Putamen (tissue), 1 donor: Measurements from ENCODE around the gene AIG1.
A peak's percentile ranks its signal among the peaks of the same experiment; 100 is the strongest.
"Not testable (repeated sequence)": the region's sequence is repeated elsewhere in the genome, so short reads cannot be mapped to it uniquely, and the experiment has no call there.

Source experiments
- DNase-seq: peaks from one replicate; pipeline ENCODE4 v3.0.0-alpha.2; 2016; ENCODE audit warnings: low spot score

AIG1 gene

GRCh38 chr6:143332153-143332845 lies 271.6 kb downstream of the AIG1 start:
- DNase-seq, result no peak

GRCh38 chr6:143333081-143333480 lies 272.4 kb downstream of the AIG1 start:
- DNase-seq, result no peak

GRCh38 chr6:143333749-143334520 lies 273.2 kb downstream of the AIG1 start:
- peak; percentile 7 for DNase-seq

DNA sequence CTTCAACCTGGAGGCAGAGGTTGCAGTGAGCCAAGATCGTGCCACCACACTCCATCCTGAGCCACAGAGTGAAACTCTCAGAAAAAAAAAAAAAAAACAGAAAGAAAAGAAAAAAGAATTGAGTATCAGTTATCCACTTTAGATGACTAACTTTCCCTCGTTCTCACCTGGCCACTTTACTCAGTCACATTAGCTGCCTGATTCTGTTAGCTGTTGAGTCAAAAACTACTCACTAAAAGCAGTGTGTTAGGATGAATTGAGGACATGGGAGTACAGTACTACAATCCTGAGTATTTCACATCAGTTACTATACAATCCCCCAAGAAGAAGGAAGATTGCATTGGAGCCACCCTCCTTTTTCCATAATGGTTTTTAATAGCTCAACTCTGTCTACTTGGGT lies 275.2 kb downstream of the AIG1 start:
- no peak for DNase-seq

DNA sequence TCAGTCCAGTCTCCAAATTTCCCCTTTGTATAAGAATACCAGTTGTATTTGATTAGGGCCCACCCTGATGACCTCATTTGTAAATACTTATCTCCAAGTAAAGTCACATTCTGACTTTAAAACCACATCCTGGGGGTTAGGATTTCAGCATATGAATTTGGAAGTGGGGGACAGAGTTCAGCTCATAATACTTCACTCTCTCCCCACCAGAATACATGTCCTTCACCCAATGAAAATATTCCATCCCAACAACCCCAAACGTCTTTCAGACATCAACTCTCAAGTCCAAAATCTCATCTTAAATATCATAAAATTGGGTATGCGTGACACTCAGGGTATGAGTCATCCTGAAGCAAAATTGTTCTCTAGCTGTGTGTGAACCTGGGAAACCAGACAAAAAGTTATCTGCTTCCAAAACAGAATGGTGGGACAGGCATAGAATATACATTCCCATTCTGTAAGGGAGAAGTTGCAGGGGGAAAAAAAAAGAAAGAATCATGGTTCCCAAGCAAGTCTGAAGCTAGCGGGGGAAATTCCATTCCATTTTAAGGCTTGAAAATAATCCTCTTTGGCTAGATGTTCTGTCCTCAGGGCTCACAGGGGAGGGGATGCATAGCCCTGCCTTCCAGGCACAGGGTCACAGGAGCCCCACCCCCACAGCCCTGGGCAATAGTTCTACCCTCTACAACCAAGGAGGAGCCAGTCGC lies 275.9 kb downstream of the AIG1 start:
- DNase-seq, result no peak

- DNase-seq, result no peak
Observed at GRCh38 chr6:143337201-143337949, 276.7 kb downstream of the AIG1 start.

GRCh38 chr6:143339223-143339622 lies 278.5 kb downstream of the AIG1 start:
- DNase-seq, result no peak

DNA sequence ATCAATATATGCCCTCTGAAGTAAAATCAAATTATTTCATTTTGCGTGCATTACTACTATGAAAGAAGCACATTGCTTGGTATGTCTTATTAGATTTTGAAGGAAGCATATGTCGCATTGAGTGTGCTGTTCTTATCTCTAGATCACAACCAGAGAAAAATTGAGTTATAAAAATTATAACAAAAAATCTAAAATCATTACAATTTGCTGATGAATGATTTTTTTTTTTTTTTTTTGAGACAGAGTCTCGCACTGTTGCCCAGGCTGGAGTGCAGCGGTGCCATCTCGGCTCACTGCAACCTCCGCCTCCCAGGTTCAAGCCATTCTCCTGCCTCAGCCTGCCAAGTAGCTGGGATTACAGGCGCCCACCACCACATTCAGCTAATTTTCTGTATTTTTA lies 284.8 kb downstream of the AIG1 start:
- not testable (repeated sequence) for DNase-seq

DNA sequence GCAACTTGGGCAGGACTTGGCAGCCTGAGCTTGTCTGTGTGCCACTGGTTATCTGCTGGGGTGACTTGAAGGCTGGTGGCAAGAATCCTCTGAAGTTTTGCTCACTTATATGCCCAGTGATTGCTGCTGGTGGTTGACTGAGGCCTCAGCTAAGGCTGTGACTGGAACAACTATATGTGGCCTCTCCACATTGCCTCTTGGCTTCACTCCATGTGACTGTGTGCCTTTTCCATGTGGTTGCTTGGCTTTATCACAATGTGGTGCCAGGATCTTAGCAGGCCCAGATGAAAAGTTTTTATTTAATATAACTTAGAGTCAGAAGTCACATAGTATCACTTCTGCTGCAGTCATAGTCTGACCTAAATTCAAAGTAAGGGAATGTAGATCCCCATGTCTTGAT lies 285.3 kb downstream of the AIG1 start:
- DNase-seq, result no peak

- DNase-seq, result no peak
Observed at GRCh38 chr6:143348531-143348930, 287.8 kb downstream of the AIG1 start.

GRCh38 chr6:143349530-143349929 lies 288.8 kb downstream of the AIG1 start:
- no peak for DNase-seq

DNA sequence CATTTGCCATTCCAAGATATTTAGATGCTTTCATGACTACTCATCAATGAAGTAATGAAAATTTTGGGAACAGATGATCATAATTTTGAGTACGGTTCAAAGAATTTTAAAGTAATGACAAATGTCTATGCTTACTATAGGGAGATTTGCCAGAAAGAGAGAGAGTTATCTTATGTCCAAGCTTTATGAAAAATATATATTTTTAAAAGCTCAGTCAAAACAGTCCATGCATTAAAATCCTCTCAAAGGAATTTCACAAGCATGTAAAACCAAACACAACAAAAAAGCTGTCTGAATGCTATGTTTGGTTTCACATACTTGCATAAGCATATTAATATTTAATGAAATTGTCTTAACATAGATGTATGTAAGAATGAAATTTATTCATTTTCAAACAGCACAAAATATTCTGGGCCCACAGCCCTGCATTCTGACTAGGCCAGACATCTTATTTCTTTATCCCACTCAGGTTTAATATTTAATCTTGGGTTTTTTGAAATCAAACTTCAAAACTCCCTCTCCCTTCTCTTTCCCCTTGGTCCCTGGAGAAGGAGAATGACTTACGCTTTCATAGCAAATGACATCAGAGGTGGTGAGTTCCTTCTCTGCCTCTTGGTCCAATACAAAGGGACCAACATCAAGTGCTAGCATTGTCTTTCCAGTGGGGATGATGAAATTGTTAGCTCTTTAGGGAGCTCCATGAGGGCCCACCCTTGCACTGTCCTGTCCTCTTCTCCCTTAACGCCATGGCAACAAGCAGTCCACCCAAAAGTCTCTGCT lies 295.6 kb downstream of the AIG1 start:
- DNase-seq, result no peak

DNA sequence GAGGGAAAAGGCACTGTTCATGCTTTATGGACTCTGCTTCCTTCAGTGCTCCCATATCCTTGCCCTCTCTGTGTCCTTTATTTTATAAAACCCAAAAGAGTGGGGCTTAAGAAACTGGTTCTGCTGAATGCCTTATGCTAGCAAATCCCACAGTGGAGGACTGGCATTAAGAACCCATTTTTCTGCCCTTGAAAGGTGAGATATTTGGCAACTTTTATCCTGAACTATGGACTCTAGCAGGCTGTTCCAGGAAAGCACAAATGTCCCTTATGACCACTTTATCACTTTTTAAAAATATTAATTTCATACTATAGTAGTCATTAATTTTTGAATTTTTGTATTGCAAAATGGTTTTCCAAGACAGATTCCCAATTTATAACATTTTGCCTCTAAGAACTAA lies 296.5 kb downstream of the AIG1 start:
- DNase-seq, result no peak

- no peak for DNase-seq
Observed at GRCh38 chr6:143357561-143358255, 297.0 kb downstream of the AIG1 start.

DNA sequence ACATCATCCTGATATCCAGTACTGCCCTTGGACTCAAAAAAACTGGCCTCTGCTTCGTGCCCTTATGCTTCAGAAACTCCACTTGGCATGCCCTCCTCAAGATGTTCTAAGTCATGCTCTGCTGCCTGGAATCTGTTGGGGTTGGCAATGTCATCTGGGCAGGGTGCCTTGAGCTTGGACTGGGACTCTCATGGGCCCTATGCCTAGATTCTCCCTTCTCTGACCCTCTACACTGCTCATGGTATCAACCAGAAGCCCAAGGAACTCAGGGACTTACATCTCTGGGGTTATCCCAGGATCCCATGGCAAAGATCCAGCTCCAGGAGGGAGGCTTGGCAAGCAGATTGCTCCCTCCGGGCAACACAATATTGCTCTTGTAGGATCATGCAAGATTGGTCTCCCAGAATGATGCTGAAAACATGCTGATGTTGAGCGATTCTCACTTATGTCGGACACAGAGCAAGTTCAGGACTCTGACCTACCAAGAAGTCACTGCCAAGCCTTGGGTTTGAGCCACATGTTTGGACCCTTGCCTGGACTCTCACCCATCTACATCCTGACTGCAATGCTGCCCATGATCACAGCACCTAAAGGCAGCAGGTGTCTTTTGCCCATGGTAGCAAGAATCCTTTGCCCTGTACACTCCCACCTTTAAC lies 301.0 kb downstream of the AIG1 start:
- no peak for DNase-seq

- DNase-seq, result no peak
Observed at GRCh38 chr6:143362192-143362558, 301.5 kb downstream of the AIG1 start.

GRCh38 chr6:143363299-143363698 lies 302.6 kb downstream of the AIG1 start:
- no peak for DNase-seq

DNA sequence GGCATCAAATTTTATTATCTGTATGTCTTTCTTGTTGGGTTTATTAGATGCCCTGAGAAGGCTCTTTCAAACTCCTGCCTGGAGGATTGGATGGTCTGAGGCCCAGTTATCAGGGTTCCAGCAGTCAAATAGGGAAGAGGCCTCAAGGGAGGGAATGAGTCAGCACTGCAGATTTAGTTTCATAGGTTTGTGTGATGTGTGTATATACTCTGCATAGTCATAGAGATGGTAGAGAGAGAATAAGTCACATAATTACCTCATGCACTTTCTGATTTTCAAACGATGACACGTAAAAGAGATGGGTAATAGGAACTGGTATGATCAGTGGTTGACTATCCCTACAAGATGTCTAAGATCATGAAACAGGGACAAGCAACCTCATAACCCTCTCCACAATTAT lies 307.7 kb downstream of the AIG1 start:
- no peak for DNase-seq

GRCh38 chr6:143369971-143370370 lies 309.3 kb downstream of the AIG1 start:
- no peak for DNase-seq

- no peak for DNase-seq
Observed at GRCh38 chr6:143370812-143371370, 310.2 kb downstream of the AIG1 start.
